Panc1 (cell line): ENCODE data around the gene DUOXA1. TPM values are rescaled to one million over a fixed set of nuclear protein-coding genes. Genes with fewer than 3 reads are reported as not detected.

Experiments
- ATAC-seq: fragments of 200-7000 bp; cut with Tn5 transposase; 2 replicates; pipeline ENCODE4 v1.9.1; 2020; ENCODE audit warnings: mild to moderate bottlenecking, moderate library complexity
- BruUV-seq: library from RNA; stranded (reverse); fragments of 400-500 nt; replicated peaks from 2 replicates; lab custom pipeline; 2021; lab: Mats Ljungman, UMichigan
- CTCF ChIA-PET: fragments of 300-600 bp; sonication (Branson Sonifier 250); formaldehyde crosslinking; loops from one replicate; lab custom pipeline; 2022; ENCODE audit warnings: antibody characterized with exemption; lab: Charles Lee
- POLR2A ChIA-PET: fragments of 300-600 bp; sonication (Branson Sonifier 250); formaldehyde crosslinking; loops from one replicate; lab custom pipeline; 2022; ENCODE audit warnings: antibody characterized with exemption; lab: Charles Lee
- DNase-seq: peaks from one replicate; pipeline ENCODE4 v3.0.0-alpha.2; 2010; ENCODE audit warnings: low read depth, low spot score
- H3K27ac ChIP-seq: 2 replicates; pipeline ENCODE4 v1.5.1; 2011; ENCODE audit warnings: mild to moderate bottlenecking, low read length, inconsistent platforms
- H3K27me3 ChIP-seq: fragments of 200-500 bp; sonication (Bioruptor generic); 2 replicates; pipeline ENCODE4 v1.6.0; 2014; ENCODE audit warnings: low read length, inconsistent platforms; ENCODE audit not compliant: control insufficient read depth, insufficient read depth
- H3K36me3 ChIP-seq: fragments of 200-500 bp; sonication (Bioruptor generic); 2 replicates; pipeline ENCODE4 v1.5.1; 2014; ENCODE audit warnings: inconsistent platforms, mild to moderate bottlenecking, low read length, moderate library complexity; ENCODE audit not compliant: control insufficient read depth, insufficient read depth
- H3K4me1 ChIP-seq: 2 replicates; pipeline ENCODE4 v1.5.1; 2011; ENCODE audit warnings: inconsistent platforms, mild to moderate bottlenecking, low read length, moderate library complexity; ENCODE audit not compliant: control insufficient read depth, insufficient read depth
- H3K4me3 ChIP-seq, 2 experiments: 2 replicates each; pipeline ENCODE4 v1.5.1; 2011 to 2012; ENCODE audit warnings: low read depth in 2 of 2, low read length in 2 of 2, mild to moderate bottlenecking in 2 of 2, inconsistent platforms in 1 of 2, moderate library complexity in 1 of 2
- H3K9me3 ChIP-seq: fragments of 200-500 bp; sonication (Bioruptor generic); 2 replicates; pipeline ENCODE4 v1.5.1; 2014; ENCODE audit warnings: low read depth, mild to moderate bottlenecking, inconsistent platforms, low read length, moderate library complexity; ENCODE audit not compliant: control insufficient read depth, insufficient read depth
- CTCF ChIP-seq: fragments of 450-650 bp; IDR thresholded peaks from 2 replicates; pipeline ENCODE4 v1.5.1; 2017; ENCODE audit warnings: mild to moderate bottlenecking
- POLR2AphosphoS5 ChIP-seq: IDR thresholded peaks from 2 replicates; pipeline ENCODE4 v1.6.1; 2012; ENCODE audit warnings: mild to moderate bottlenecking, low read depth, low read length, moderate library complexity
- REST ChIP-seq, 2 experiments: IDR thresholded peaks; 2 replicates each; pipeline ENCODE4 v1.6.1; 2011 to 2012; ENCODE audit warnings: low read depth in 2 of 2, control low read depth in 1 of 2, low read length in 1 of 2, mild to moderate bottlenecking in 1 of 2, moderate library complexity in 1 of 2; ENCODE audit not compliant: insufficient read depth in 1 of 2
- SIN3A ChIP-seq: IDR thresholded peaks from 2 replicates; pipeline ENCODE4 v1.6.1; 2012; ENCODE audit warnings: low read depth, mild to moderate bottlenecking, low read length, moderate library complexity, borderline replicate concordance; ENCODE audit not compliant: insufficient read depth
- TCF7L2 ChIP-seq: IDR thresholded peaks from 2 replicates; pipeline ENCODE4 v1.6.1; 2011; ENCODE audit warnings: mild to moderate bottlenecking, low read depth, low read length, inconsistent platforms
- in situ Hi-C: cut with HindIII; loops from 2 replicates; pipeline ENCODE4 v1.10.0; 2016; ENCODE audit warnings: low sequenced_read_pairs, low pct_unique_long_range_greater_than_20kb
- intact Hi-C: fragments of 100-400 bp; cut with micrococcal nuclease; formaldehyde crosslinking; loops from one replicate; pipeline ENCODE4 v1.10.0; 2022; ENCODE audit not compliant: unreplicated experiment
- total RNA-seq: library from RNA; stranded (reverse); gene quantifications from one replicate; pipeline ENCODE4 v1.2.1, GENCODE V29; 2021; ENCODE audit not compliant: unreplicated experiment

DUOXA1 gene
- total RNA-seq, 1 experiment from 2014 or later = not detected

GRCh38 chr15:45116482-45117307, 13.0 kb downstream of the DUOXA1 start:
- CTCF ChIA-PET = interaction anchor here (1.1 kb wide), 1 partner anchor 10 kb away, joined by 4 read pairs; no protein-coding TSS in a partner anchor
- in situ Hi-C loops = no loop called here
- Histone ChIP-seq H3K27me3 (peaks cover 21% of the 10 kb centered on the region), H3K27ac (no peak overlapping the region), H3K4me3 (no peak overlapping the region), H3K9me3 (no peaks in the 10 kb centered on the region), H3K36me3 (no peaks in the 10 kb centered on the region), H3K4me1 (peaks cover 14% of the 10 kb centered on the region)
- intact Hi-C loops = no loop called here
- no peak for ATAC-seq
- TF ChIP-seq REST (IDR thresholded peaks at IDR 0.05; ENCODE audit: insufficient read depth in 1 of 2, low read depth in 2 of 2, low read length in 1 of 2) (no peak), TCF7L2 (no peak), SIN3A (no peak), CTCF (no peak), POLR2AphosphoS5 (no peak)
- DNase-seq = no peak
- BruUV-seq = no TSS peak
- POLR2A ChIA-PET = no interaction called here

- no TSS peak for BruUV-seq
- TF ChIP-seq POLR2AphosphoS5 = no peak
- TF ChIP-seq CTCF = no peak
- TF ChIP-seq TCF7L2 = no peak
- TF ChIP-seq REST (IDR thresholded peaks at IDR 0.05; ENCODE audit: insufficient read depth in 1 of 2, low read depth in 2 of 2, low read length in 1 of 2) = no peak
- no peak for TF ChIP-seq SIN3A
- in situ Hi-C loops = no loop called here
- Histone ChIP-seq H3K27me3 (peaks cover 21% of the 10 kb centered on the region), H3K27ac (no peak overlapping the region), H3K36me3 (no peaks in the 10 kb centered on the region), H3K4me1 (peaks cover 14% of the 10 kb centered on the region), H3K4me3 (no peak overlapping the region), H3K9me3 (no peaks in the 10 kb centered on the region)
- ATAC-seq (no peak), DNase-seq (no peak)
- POLR2A ChIA-PET = no interaction called here
- CTCF ChIA-PET = interaction anchor here (1.1 kb wide), 1 partner anchor 11 kb away, joined by 4 read pairs; no protein-coding TSS in a partner anchor
- intact Hi-C loops = no loop called here
Observed at GRCh38 chr15:45116006-45116481, 13.6 kb downstream of the DUOXA1 start.
